Left lung (tissue), 10 donors: ENCODE data around the gene PDE6H. TPM values are rescaled to one million over a fixed set of nuclear protein-coding genes. Genes with fewer than 3 reads are reported as not detected.

Experiments
- ATAC-seq: fragments of 200-7000 bp; cut with Tn5 transposase; one replicate; pipeline ENCODE4 v1.9.1; 2020; ENCODE audit warnings: moderate library complexity
- DNase-seq, 4 donors: peaks; one replicate each; pipeline ENCODE4 v3.0.0-alpha.2; 2013 to 2020
- H3K27ac ChIP-seq, 2 donors: fragments of 200-600 bp; sonication (generic) in 1 of 2; one replicate each; pipeline versions ENCODE4 v1.5.0 to v1.8.0; 2020 to 2021
- H3K27me3 ChIP-seq, 2 donors: fragments of 200-600 bp; sonication (generic) in 1 of 2; one replicate each; pipeline versions ENCODE4 v1.5.0 to v1.8.0; 2020 to 2021
- H3K36me3 ChIP-seq, 2 donors: fragments of 200-600 bp; sonication (generic) in 1 of 2; one replicate each; pipeline versions ENCODE4 v1.5.0 to v1.8.0; 2020 to 2021
- H3K4me1 ChIP-seq, 2 donors: fragments of 200-600 bp; one replicate each; pipeline ENCODE4 v1.8.0; 2021
- H3K4me3 ChIP-seq, 2 donors: fragments of 200-600 bp; sonication (generic) in 1 of 2; one replicate each; pipeline versions ENCODE4 v1.5.0 to v1.8.0; 2020 to 2021; ENCODE audit warnings: mild to moderate bottlenecking in 1 of 2
- H3K9me3 ChIP-seq, 2 donors: fragments of 200-600 bp; sonication (generic) in 1 of 2; one replicate each; pipeline versions ENCODE4 v1.5.0 to v1.8.0; 2020 to 2021
- intact Hi-C, 2 donors: fragments of 100-400 bp; cut with DNase I; formaldehyde crosslinking; loops; one replicate each; pipeline versions ENCODE4 v1.11.2 to v1.14.2; 2022
- polyA plus RNA-seq, 6 donors: library from polyadenylated mRNA; unstranded; fragments of 120-200 nt; gene quantifications; one replicate each; pipeline ENCODE4 v1.2.1, GENCODE V29; 2013; ENCODE audit not compliant: insufficient read length in 6 of 6
- total RNA-seq, 2 donors: library from RNA; stranded (reverse); fragmentation: NEBNext Ultra II Directional; extraction: Animal tissue kit (Norgen Biotek cat#: 25700); gene quantifications; one replicate each; pipeline ENCODE4 v1.2.1, GENCODE V29; 2021
- TF ChIP-seq, protein P1 (sequence below), 2 donors: fragments of 200-600 bp; sonication (generic) in 1 of 2; IDR thresholded peaks; one replicate each; pipeline versions ENCODE4 v1.5.0 to v1.8.0; 2021; ENCODE audit warnings: antibody characterized with exemption in 2 of 2
- donor health status: DM: no; HTN: yes; CAD: no.
- donor health status: DM: no; HTN: no; CAD: no.

The PDE6H gene
- total and polyA plus RNA-seq, 8 donors = not detected

- TF ChIP-seq, protein P1, sequence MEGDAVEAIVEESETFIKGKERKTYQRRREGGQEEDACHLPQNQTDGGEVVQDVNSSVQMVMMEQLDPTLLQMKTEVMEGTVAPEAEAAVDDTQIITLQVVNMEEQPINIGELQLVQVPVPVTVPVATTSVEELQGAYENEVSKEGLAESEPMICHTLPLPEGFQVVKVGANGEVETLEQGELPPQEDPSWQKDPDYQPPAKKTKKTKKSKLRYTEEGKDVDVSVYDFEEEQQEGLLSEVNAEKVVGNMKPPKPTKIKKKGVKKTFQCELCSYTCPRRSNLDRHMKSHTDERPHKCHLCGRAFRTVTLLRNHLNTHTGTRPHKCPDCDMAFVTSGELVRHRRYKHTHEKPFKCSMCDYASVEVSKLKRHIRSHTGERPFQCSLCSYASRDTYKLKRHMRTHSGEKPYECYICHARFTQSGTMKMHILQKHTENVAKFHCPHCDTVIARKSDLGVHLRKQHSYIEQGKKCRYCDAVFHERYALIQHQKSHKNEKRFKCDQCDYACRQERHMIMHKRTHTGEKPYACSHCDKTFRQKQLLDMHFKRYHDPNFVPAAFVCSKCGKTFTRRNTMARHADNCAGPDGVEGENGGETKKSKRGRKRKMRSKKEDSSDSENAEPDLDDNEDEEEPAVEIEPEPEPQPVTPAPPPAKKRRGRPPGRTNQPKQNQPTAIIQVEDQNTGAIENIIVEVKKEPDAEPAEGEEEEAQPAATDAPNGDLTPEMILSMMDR (IDR thresholded peaks at IDR 0.05) = no peak
- DNase-seq (no peak), ATAC-seq (no peak)
- Histone ChIP-seq H3K4me3 (no peak overlapping the region), H3K27ac (peak overlapping the region in 1 of 2 donors; percentile 98), H3K27me3 (no peaks in the 10 kb centered on the region), H3K36me3 (peaks cover 0 to 12% of the 10 kb centered on the region in 2 donors), H3K4me1 (peaks cover 38 to 100% of the 10 kb centered on the region in 2 donors), H3K9me3 (no peaks in the 10 kb centered on the region)
- intact Hi-C loops = no loop called here
Measured at GRCh38 chr12:14954269-14954668, 18.6 kb upstream of the PDE6H start.

- peak overlapping the region in 1 of 2 donors; percentile 3 for H3K4me3 ChIP-seq
- no peaks in the 10 kb centered on the region for H3K36me3 ChIP-seq
- H3K4me1 ChIP-seq = peaks cover 30 to 98% of the 10 kb centered on the region in 2 donors
- no peak for DNase-seq
- TF ChIP-seq, protein P1 (IDR thresholded peaks at IDR 0.05) = no peak
- no peak for ATAC-seq
- no peaks in the 10 kb centered on the region for H3K9me3 ChIP-seq
- intact Hi-C loops = no loop called here
- H3K27me3 ChIP-seq = no peaks in the 10 kb centered on the region
- H3K27ac ChIP-seq = peak overlapping the region; percentile 86 to 98
Measured at GRCh38 chr12:14956024-14956891, 16.6 kb upstream of the PDE6H start.

DNA sequence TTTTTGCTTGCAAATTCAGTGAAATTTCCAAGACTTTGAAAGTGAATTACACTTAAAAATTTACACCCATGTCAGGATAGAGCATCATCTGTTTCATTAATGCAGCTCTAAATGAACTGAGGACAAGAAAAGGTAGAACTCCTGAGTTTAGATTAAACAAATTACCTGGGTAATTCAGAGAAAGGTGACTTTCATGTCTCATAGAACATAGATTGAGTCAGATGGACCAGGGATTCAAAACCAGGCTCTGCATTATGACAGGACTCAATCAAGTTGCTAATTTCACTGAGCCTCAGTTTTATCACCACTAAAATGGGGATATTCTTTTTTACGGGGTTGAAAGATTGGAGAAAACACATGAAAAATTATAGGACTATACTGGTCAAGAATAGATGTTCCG is 15.9 kb upstream of the PDE6H start:
- TF ChIP-seq, protein P1 (IDR thresholded peaks at IDR 0.05) = no peak
- H3K27me3 ChIP-seq = no peaks in the 10 kb centered on the region
- H3K9me3 ChIP-seq = no peaks in the 10 kb centered on the region
- H3K4me1 ChIP-seq = peaks cover 23 to 97% of the 10 kb centered on the region in 2 donors
- peak overlapping the region in 1 of 2 donors; percentile 53 for H3K4me3 ChIP-seq
- intact Hi-C loops = no loop called here
- ATAC-seq (no peak), DNase-seq (no peak)
- H3K27ac ChIP-seq = peak overlapping the region; percentile 86 to 98
- no peaks in the 10 kb centered on the region for H3K36me3 ChIP-seq

GRCh38 chr12:14957551-14958168 is 15.2 kb upstream of the PDE6H start:
- Histone ChIP-seq H3K4me3 (peak overlapping the region in 1 of 2 donors; percentile 53), H3K27ac (peak overlapping the region; percentile 86 to 98), H3K9me3 (no peaks in the 10 kb centered on the region), H3K36me3 (no peaks in the 10 kb centered on the region), H3K4me1 (peaks cover 17 to 94% of the 10 kb centered on the region in 2 donors), H3K27me3 (no peaks in the 10 kb centered on the region)
- intact Hi-C loops = no loop called here
- DNase-seq (no peak), ATAC-seq (no peak)
- TF ChIP-seq, protein P1 (IDR thresholded peaks at IDR 0.05) = no peak
